Inflammatory macrophage treated with lipopolysaccharide for 1 hour (primary cell): ENCODE results near the gene SLC16A5.
"Not testable (repeated sequence)": the region's sequence is repeated elsewhere in the genome, so short reads cannot be mapped to it uniquely, and the experiment has no call there.

Experiments used
- DNase-seq, 2 donors: peaks; one replicate each; pipeline ENCODE4 v3.0.0-alpha.2; 2020 to 2022

The SLC16A5 gene

GRCh38 chr17:75087558-75088453 is at the start of gene SLC16A5:
Gene SLC16A5 (plus strand): TSS chr17:75087954. CDS start chr17:75093637, 5,683 bp downstream.
- peak; percentile 88 to 94 for DNase-seq

GRCh38 chr17:75039238-75039637 is 48.5 kb upstream of the SLC16A5 start:
- DNase-seq = no peak

GRCh38 chr17:75041656-75042280 is 46.0 kb upstream of the SLC16A5 start:
- DNase-seq = no peak

GRCh38 chr17:75043789-75044188 is 44.0 kb upstream of the SLC16A5 start:
- DNase-seq = not testable (repeated sequence)

- DNase-seq = no peak
Observed at GRCh38 chr17:75044716-75045115, 43.0 kb upstream of the SLC16A5 start.

- DNase-seq = not testable (repeated sequence)
Observed at GRCh38 chr17:75045946-75046406, 41.8 kb upstream of the SLC16A5 start.

- peak; percentile 95 to 96 for DNase-seq
Observed at GRCh38 chr17:75046407-75047289, 41.1 kb upstream of the SLC16A5 start, which contains the start of the genes ATP5PD and KCTD2. Gene ATP5PD (minus strand): TSS chr17:75046969. CDS start chr17:75042650, 4,319 bp downstream. Gene KCTD2 (plus strand): TSS chr17:75047225. CDS start chr17:75047251, 26 bp downstream.

GRCh38 chr17:75047398-75048098 is 40.2 kb upstream of the SLC16A5 start:
- DNase-seq = no peak

GRCh38 chr17:75048249-75048878 is 39.4 kb upstream of the SLC16A5 start:
- peak in 1 of 2 donors; percentile 41 for DNase-seq

- DNase-seq = no peak
Observed at GRCh38 chr17:75049057-75049456, 38.7 kb upstream of the SLC16A5 start.

- no peak for DNase-seq
Observed at GRCh38 chr17:75049706-75050105, 38.0 kb upstream of the SLC16A5 start.

GRCh38 chr17:75051941-75052340 is 35.8 kb upstream of the SLC16A5 start:
- no peak for DNase-seq

GRCh38 chr17:75059369-75060345 is 28.1 kb upstream of the SLC16A5 start:
- peak; percentile 58 to 61 for DNase-seq

GRCh38 chr17:75060434-75061054 is 27.2 kb upstream of the SLC16A5 start:
- no peak for DNase-seq

- no peak for DNase-seq
Observed at GRCh38 chr17:75061055-75061438, 26.7 kb upstream of the SLC16A5 start.

- no peak for DNase-seq
Observed at GRCh38 chr17:75061618-75062017, 26.1 kb upstream of the SLC16A5 start.

GRCh38 chr17:75063201-75063600 is 24.6 kb upstream of the SLC16A5 start:
- DNase-seq = no peak

GRCh38 chr17:75063626-75064025 is 24.1 kb upstream of the SLC16A5 start:
- DNase-seq = no peak

- DNase-seq = no peak
Observed at GRCh38 chr17:75064040-75064439, 23.7 kb upstream of the SLC16A5 start.

GRCh38 chr17:75064460-75064859 is 23.3 kb upstream of the SLC16A5 start:
- DNase-seq = no peak
